Peyer's patch (tissue), 4 donors: Measurements from ENCODE around the gene GNG4.

ENCODE experiments used
- CTCF ChIP-seq, 6 experiments: fragments of 450-650 bp in 4 of 6; fragments of 200-600 bp in 2 of 6; sonication (generic) in 1 of 6; IDR thresholded peaks; one replicate each; pipeline ENCODE4 v1.5.1; 2017 to 2019; ENCODE audit warnings: antibody characterized with exemption in 6 of 6, mild to moderate bottlenecking in 3 of 6, moderate library complexity in 1 of 6
- POLR2A ChIP-seq, 2 donors: fragments of 450-650 bp; IDR thresholded peaks; one replicate each; pipeline ENCODE4 v1.5.1; 2017; ENCODE audit warnings: antibody characterized with exemption in 2 of 2, mild to moderate bottlenecking in 2 of 2, moderate library complexity in 2 of 2

- no peak for TF ChIP-seq CTCF (IDR thresholded peaks at IDR 0.05)
- TF ChIP-seq POLR2A (IDR thresholded peaks at IDR 0.05): no peak
Observed at GRCh38 chr1:235613602-235614001, 36.0 kb downstream of the GNG4 start.
